Erythroblast (primary cell): ENCODE results near the gene LDB3.
A peak's percentile ranks its signal among the peaks of the same experiment; 100 is the strongest.

Experiments used
- DNase-seq, 2 experiments: peaks; one replicate each; lab custom pipeline; 2025; lab: John Stamatoyannopoulos, UW
- GATA1 ChIP-seq: IDR thresholded peaks from 2 replicates; pipeline ENCODE4 v1.6.1; 2011; ENCODE audit warnings: low read depth, mild to moderate bottlenecking, control low read depth, low read length, moderate library complexity
- POLR2A ChIP-seq: IDR thresholded peaks from 2 replicates; pipeline ENCODE4 v1.6.1; 2011; ENCODE audit warnings: mild to moderate bottlenecking, low read length

Gene LDB3

GRCh38 chr10:86742230-86742629 is 73.9 kb downstream of the LDB3 start:
- no peak for DNase-seq
- no peak for TF ChIP-seq GATA1
- TF ChIP-seq POLR2A: no peak

- no peak for DNase-seq
- TF ChIP-seq POLR2A (no peak), GATA1 (no peak)
Measured at GRCh38 chr10:86744067-86744725, 75.9 kb downstream of the LDB3 start.

- no peak for DNase-seq
- no peak for TF ChIP-seq POLR2A
- no peak for TF ChIP-seq GATA1
Measured at GRCh38 chr10:86747796-86748581, 79.7 kb downstream of the LDB3 start.

GRCh38 chr10:86749854-86750253 is 81.5 kb downstream of the LDB3 start:
- TF ChIP-seq POLR2A (no peak), GATA1 (no peak)
- DNase-seq: no peak

GRCh38 chr10:86751477-86751876 is 83.2 kb downstream of the LDB3 start:
- TF ChIP-seq GATA1: no peak
- TF ChIP-seq POLR2A: no peak
- no peak for DNase-seq

GRCh38 chr10:86752311-86752710 is 84.0 kb downstream of the LDB3 start:
- DNase-seq: no peak
- TF ChIP-seq POLR2A: no peak
- no peak for TF ChIP-seq GATA1

- DNase-seq: no peak
- TF ChIP-seq POLR2A: no peak
Measured at GRCh38 chr10:86753051-86753450, 84.7 kb downstream of the LDB3 start.

DNA sequence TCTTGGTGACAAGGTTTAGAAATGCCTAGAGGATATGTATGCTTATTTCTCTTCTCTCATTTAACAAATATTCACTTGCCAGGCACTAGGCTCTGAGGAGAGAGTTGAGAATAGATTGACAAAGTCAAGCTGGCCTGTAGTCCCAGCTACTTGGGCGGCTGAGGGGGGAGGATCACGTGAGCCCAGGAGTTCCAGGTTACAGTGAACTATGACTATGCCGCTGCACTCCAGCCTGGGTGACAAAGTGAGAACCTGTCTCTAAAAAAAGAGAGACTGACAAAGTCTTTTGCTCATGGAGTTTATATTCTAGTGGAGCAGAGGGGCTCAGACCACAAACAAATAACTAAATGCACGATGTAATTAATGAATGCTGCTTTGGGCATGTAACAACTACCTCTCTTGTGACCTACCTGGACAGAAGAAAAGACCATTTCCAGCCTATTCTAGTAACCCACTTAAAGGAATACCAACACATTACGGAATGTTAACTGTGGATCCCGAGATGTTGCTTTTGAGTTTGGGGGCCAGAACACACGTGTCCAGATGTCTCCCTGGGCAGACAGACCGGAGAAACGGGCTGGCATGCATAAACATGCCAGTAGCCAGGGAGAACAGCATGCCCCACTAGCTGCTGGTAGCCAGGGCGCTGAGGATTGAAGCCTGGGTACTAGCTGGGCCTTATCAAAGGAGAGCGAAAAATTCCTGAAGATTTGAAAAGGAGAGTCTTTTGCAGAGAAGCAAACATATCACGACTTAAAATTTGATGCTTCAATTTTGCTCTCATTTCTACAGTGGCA is 85.5 kb downstream of the LDB3 start:
- TF ChIP-seq GATA1 (no peak), POLR2A (no peak)
- no peak for DNase-seq

GRCh38 chr10:86755454-86755739 is 87.1 kb downstream of the LDB3 start:
- no peak for TF ChIP-seq POLR2A
- no peak for TF ChIP-seq GATA1
- DNase-seq: no peak

DNA sequence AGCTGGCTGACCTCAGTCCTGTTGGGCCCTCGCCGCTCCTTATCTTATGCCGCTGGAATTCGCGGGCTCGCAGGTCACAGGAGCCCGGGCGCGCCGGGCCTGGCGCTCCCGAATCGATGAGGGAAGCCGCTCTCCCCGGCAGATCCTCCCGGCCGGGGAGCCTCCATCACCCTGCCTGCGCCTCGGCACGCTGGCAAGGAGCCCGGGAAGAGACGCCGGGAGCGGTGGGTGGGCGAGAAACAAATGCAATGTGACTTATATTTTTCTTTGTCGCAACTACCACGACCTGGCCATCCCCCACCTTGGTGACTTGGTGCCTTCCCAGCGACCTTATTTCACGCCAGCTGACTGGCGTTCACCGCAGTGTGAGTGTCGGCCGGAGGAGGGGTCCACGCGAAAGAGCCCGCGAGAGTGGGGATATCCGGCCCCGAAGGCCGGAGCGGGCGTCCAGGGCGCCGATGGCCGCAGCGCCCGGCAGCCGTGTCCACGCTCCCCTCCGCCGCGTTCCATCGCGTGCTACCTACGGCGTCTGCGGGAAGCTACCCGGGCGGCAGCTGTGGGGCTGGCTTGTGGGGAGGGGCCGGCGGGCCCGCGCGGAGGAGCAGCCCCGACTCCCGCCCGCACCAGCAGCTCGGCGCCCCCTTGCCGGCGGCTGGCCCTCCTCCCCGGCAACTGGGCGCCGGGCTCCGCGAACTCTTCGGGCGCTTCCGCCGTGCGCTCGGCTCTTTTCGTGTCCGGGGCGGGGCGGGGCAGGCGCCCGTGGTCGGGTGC is 87.6 kb downstream of the LDB3 start:
- peak; percentile 82 to 87 for DNase-seq
- TF ChIP-seq GATA1 (no peak), POLR2A (peak; percentile 67)

- no peak for DNase-seq
- TF ChIP-seq POLR2A: no peak
- no peak for TF ChIP-seq GATA1
Measured at GRCh38 chr10:86756511-86757112, 88.3 kb downstream of the LDB3 start, which contains the start of gene BMPR1A. Gene BMPR1A (plus strand): TSS chr10:86756619. CDS start chr10:86876019, 119,400 bp downstream.

- TF ChIP-seq GATA1 (no peak), POLR2A (no peak)
- peak in 1 of 2 experiments; percentile 27 for DNase-seq
Measured at GRCh38 chr10:86757113-86757972, 89.0 kb downstream of the LDB3 start.
